GM23338 (cell line): ENCODE results near the gene DGCR6L.
"Not testable (repeated sequence)": the region's sequence is repeated elsewhere in the genome, so short reads cannot be mapped to it uniquely, and the experiment has no call there.

Experiments
- CREB1 ChIP-seq: fragments of 250-450 bp; sonication (Bioruptor Pico); IDR thresholded peaks from 2 replicates; pipeline ENCODE4 v1.5.0; 2020; ENCODE audit warnings: low read depth, mild to moderate bottlenecking, moderate library complexity
- CTCF ChIP-seq, 2 experiments: fragments of 200-600 bp in 1 of 2; sonication (generic) in 1 of 2; conservative IDR thresholded peaks; 2 replicates each; pipeline versions ENCODE4 v1.5.1 to v1.6.1; 2016 to 2017; ENCODE audit warnings: antibody characterized with exemption in 2 of 2, low read depth in 2 of 2, mild to moderate bottlenecking in 2 of 2, moderate library complexity in 1 of 2
- EZH2 ChIP-seq: fragments of 200-600 bp; sonication (generic); IDR thresholded peaks from one replicate; pipeline ENCODE4 v1.8.0; 2017; ENCODE audit warnings: antibody characterized with exemption, mild to moderate bottlenecking, low read depth; ENCODE audit not compliant: unreplicated experiment
- EZH2phosphoT487 ChIP-seq: fragments of 200-600 bp; sonication (generic); IDR thresholded peaks from one replicate; pipeline ENCODE4 v1.8.1; 2018; ENCODE audit warnings: antibody characterized with exemption; ENCODE audit not compliant: unreplicated experiment
- POLR2AphosphoS5 ChIP-seq: IDR thresholded peaks from 2 replicates; pipeline ENCODE4 v1.6.1; 2016; ENCODE audit warnings: antibody characterized with exemption, low read depth

DNA sequence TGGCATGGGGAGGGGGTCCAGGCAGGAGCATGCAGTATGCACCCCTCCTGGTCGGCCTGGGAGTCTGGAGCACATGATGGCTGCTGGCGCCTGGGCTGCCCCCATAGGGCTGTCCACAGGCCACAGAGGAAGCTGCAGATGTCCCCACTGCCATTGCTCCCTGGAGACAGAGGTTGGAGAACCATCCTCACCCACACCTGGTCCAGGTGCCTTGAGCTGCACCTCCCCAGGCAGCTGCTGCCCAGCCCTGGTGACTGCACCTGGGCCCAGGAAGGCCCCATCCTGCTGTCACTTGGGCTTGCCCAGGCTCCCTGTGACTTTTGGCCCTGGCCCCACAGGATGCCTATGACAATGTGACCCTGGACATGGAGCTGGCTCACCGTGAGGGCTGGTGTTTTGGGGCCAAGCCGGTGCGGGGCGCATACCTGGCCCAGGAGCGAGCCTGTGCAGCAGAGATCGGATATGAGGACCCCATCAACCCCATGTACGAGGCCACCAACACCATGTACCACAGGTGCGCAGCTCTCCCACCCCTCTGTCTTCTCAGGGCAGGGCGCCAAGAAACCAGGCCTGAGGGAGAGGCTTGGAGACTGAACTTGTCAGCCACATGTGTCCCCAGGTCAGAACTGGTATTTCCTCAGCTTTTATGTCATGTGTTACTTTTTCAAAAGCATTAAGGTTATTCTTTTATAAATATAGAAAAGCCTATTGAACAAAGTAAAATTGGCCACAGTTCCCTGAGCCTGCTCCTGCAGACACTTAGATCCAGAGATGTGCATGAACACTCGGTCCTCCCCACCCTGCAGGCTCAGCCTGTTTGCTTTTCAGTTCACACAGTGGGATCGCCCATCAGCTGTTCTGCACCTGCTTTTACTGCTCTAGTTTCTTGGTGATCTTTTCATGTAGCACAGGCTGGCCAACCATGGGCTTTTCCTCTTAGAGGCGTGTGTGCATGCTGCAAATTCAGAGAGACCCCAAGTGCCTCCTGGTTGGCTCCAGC is 12.1 kb downstream of the DGCR6L start:
- not testable (repeated sequence) for TF ChIP-seq EZH2phosphoT487; EZH2; POLR2AphosphoS5; CTCF (conservative IDR thresholded peaks at IDR 0.05; ENCODE audit: low read depth in 2 of 2); CREB1
